Gastroesophageal sphincter (tissue), 4 donors: ENCODE data around the gene EGR4. TPM values are rescaled to one million over a fixed set of nuclear protein-coding genes. Genes with fewer than 3 reads are reported as not detected.

Experiments
- ATAC-seq: fragments of 150-250 bp; one replicate; pipeline ENCODE4 v1.9.1; 2016; ENCODE audit warnings: mild to moderate bottlenecking, moderate library complexity
- H3K27ac ChIP-seq, 4 donors: fragments of 200-600 bp; sonication (generic) in 3 of 4; 1 replicate in 3 of 4; 2 replicates in 1 of 4; pipeline ENCODE4 v1.5.1; 2016 to 2019
- H3K27me3 ChIP-seq: fragments of 200-600 bp; sonication (generic); one replicate; pipeline ENCODE4 v1.5.1; 2019
- H3K36me3 ChIP-seq, 2 donors: fragments of 200-600 bp; sonication (generic); one replicate each; pipeline ENCODE4 v1.5.1; 2019; ENCODE audit warnings: control low read depth in 1 of 2
- H3K4me1 ChIP-seq, 3 donors: fragments of 200-600 bp; sonication (generic); 1 replicate in 2 of 3; 2 replicates in 1 of 3; pipeline ENCODE4 v1.5.1; 2016 to 2019; ENCODE audit warnings: control low read depth in 2 of 3
- H3K4me3 ChIP-seq, 2 donors: fragments of 200-600 bp; sonication (generic); one replicate each; pipeline ENCODE4 v1.5.1; 2019; ENCODE audit warnings: mild to moderate bottlenecking in 1 of 2, moderate library complexity in 1 of 2
- H3K9me3 ChIP-seq, 3 donors: fragments of 200-600 bp; sonication (generic); one replicate each; pipeline ENCODE4 v1.5.1; 2017 to 2019; ENCODE audit warnings: control low read depth in 2 of 3
- EP300 ChIP-seq: sonication (generic); formaldehyde crosslinking; IDR thresholded peaks from one replicate; pipeline ENCODE4 v1.6.1; 2017; ENCODE audit warnings: antibody characterized with exemption, mild to moderate bottlenecking
- POLR2A ChIP-seq, 2 donors: fragments of 450-650 bp; IDR thresholded peaks; one replicate each; pipeline ENCODE4 v1.6.1; 2017; ENCODE audit warnings: antibody characterized with exemption in 2 of 2, mild to moderate bottlenecking in 2 of 2, moderate library complexity in 1 of 2
- POLR2AphosphoS5 ChIP-seq: sonication (generic); formaldehyde crosslinking; IDR thresholded peaks from one replicate; pipeline ENCODE4 v1.6.1; 2017; ENCODE audit warnings: antibody characterized with exemption
- WGBS, 2 donors: methylation state at CpG; one replicate each; pipeline ENCODE4 v1.1.5; 2018; ENCODE audit warnings: low coverage in 1 of 2; 5-methylcytosine and 5-hydroxymethylcytosine counted together
- total RNA-seq, 4 donors: library from RNA; depleted of rRNA; stranded (reverse); fragments of >200 nt; gene quantifications; one replicate each; pipeline ENCODE4 v1.1.0, GENCODE V29; 2016
- TF ChIP-seq, protein P1 (sequence below), 4 experiments: fragments of 200-600 bp in 2 of 4; fragments of 450-650 bp in 2 of 4; sonication (generic) in 1 of 4; IDR thresholded peaks; one replicate each; pipeline ENCODE4 v1.5.1; 2017 to 2019; ENCODE audit warnings: antibody characterized with exemption in 4 of 4, mild to moderate bottlenecking in 2 of 4, moderate library complexity in 2 of 4

The EGR4 gene
- total RNA-seq, 4 donors from 2014 or later, result not detected

DNA sequence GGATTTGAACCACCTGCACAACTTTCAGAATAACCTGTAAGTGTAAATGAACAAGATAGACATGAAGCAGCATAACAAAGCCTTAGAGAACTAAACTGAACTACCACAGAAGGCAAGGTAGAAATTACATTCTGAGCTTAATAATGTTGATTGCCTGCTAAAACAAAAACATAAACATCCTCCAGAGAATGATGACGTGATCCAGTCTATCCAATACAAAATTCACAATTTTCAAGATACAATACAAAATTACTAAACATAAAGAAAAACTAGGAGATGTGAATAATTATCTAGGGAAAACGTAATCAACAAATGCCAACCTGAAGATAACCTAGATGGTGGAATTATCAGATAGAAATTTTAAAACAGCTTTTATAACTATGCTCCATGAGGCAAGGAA is 40.7 kb upstream of the EGR4 start:
- Histone ChIP-seq H3K36me3 (no peaks in the 10 kb centered on the region), H3K4me3 (no peak overlapping the region), H3K27me3 (no peaks in the 10 kb centered on the region), H3K27ac (no peak overlapping the region), H3K9me3 (peaks cover 0 to 26% (median 4%) of the 10 kb centered on the region in 3 donors), H3K4me1 (no peaks in the 10 kb centered on the region)
- no peak for ATAC-seq
- no peak for TF ChIP-seq POLR2AphosphoS5
- TF ChIP-seq, protein P1, sequence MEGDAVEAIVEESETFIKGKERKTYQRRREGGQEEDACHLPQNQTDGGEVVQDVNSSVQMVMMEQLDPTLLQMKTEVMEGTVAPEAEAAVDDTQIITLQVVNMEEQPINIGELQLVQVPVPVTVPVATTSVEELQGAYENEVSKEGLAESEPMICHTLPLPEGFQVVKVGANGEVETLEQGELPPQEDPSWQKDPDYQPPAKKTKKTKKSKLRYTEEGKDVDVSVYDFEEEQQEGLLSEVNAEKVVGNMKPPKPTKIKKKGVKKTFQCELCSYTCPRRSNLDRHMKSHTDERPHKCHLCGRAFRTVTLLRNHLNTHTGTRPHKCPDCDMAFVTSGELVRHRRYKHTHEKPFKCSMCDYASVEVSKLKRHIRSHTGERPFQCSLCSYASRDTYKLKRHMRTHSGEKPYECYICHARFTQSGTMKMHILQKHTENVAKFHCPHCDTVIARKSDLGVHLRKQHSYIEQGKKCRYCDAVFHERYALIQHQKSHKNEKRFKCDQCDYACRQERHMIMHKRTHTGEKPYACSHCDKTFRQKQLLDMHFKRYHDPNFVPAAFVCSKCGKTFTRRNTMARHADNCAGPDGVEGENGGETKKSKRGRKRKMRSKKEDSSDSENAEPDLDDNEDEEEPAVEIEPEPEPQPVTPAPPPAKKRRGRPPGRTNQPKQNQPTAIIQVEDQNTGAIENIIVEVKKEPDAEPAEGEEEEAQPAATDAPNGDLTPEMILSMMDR (IDR thresholded peaks at IDR 0.05), result no peak
- TF ChIP-seq POLR2A (IDR thresholded peaks at IDR 0.05), result no peak
- no peak for TF ChIP-seq EP300
- WGBS, 2 donors, result 64 to 68% methylated on average over 2 of the region's 2 CpGs

DNA sequence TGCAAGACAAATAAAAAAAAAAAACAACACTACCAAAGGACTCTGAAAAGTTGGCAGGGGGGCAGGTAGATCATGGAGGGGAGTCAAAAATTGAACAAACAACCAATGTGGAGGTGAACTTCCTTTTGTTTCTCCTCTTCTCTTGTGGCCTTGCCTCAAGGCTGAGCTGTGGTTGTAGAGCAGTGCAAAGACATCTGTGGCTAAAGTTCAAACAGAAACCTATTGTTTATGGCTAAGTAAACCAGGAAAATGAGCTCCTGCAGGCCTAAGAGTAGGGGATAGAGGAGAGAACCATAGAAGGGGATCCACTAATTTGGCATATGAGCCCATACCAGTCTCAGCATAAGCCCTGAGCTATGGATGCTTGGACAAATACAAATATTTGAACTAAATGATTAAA is 40.2 kb upstream of the EGR4 start:
- Histone ChIP-seq H3K4me3 (no peak overlapping the region), H3K27ac (no peak overlapping the region), H3K9me3 (peaks cover 0 to 26% (median 4%) of the 10 kb centered on the region in 3 donors), H3K36me3 (no peaks in the 10 kb centered on the region), H3K4me1 (no peaks in the 10 kb centered on the region), H3K27me3 (peaks cover under 1% of the 10 kb centered on the region)
- no peak for ATAC-seq
- TF ChIP-seq POLR2AphosphoS5 (no peak), POLR2A (IDR thresholded peaks at IDR 0.05) (no peak), EP300 (no peak)
- TF ChIP-seq, protein P1 (IDR thresholded peaks at IDR 0.05), result no peak

DNA sequence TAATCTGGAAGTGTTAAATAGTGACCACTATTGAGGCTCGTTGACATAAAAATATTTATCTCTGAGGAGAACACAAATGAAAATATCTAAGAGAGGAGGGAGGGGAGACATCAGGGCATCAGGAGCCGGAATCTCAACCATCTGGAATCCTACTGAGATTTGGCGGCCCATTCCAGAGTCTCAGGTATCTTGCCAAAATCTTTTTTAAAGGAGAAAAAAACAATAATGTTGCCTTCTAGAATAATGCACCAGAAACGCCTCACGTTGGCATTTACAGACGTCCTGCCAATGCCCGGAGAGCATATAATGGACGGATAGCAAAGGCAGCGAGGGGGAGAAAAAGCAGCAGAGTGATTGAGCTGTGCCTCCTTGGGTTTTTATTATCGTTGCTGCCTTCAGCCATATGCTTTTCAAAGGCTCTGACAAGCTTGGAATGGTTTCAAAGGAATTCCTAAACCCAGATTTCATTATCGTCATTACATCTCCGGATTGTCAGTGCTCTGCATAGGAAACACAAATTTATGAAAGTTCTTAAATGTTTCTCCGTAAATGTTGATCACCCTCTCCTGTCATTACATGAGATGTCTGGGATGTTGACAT is 30.9 kb upstream of the EGR4 start:
- WGBS, 2 donors, result 34 to 52% methylated on average over 6 to 13 of the region's 13 CpGs
- TF ChIP-seq POLR2A (IDR thresholded peaks at IDR 0.05) (no peak), EP300 (no peak), POLR2AphosphoS5 (no peak)
- TF ChIP-seq, protein P1 (IDR thresholded peaks at IDR 0.05), result no peak
- Histone ChIP-seq H3K27ac (no peak overlapping the region), H3K9me3 (no peaks in the 10 kb centered on the region), H3K4me3 (no peak overlapping the region), H3K4me1 (no peaks in the 10 kb centered on the region), H3K36me3 (no peaks in the 10 kb centered on the region), H3K27me3 (peaks cover 47% of the 10 kb centered on the region)
- no peak for ATAC-seq

DNA sequence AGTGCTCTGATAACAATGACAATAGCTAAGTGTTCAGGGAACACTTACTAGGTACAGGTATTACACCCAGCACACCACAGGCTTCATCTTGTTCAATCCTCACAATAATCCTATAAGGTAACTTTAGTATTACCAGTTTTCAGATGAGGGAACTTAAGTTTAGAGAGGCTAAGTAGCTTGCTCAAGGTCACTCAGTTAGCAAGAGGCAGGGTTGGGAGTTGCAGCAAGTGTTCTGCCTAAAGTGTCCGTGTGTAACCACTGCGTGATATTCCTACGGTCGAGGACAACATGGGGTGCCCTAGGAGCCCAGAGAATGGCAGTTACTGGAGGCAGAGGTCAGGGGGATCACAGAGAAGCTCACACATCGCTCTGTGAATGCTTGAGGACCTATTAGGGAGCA is 30.2 kb upstream of the EGR4 start:
- H3K27ac ChIP-seq, result no peak overlapping the region
- TF ChIP-seq EP300 (no peak), POLR2A (IDR thresholded peaks at IDR 0.05) (no peak), POLR2AphosphoS5 (no peak)
- TF ChIP-seq, protein P1 (IDR thresholded peaks at IDR 0.05), result no peak
- peaks cover 46% of the 10 kb centered on the region for H3K27me3 ChIP-seq
- no peaks in the 10 kb centered on the region for H3K4me1 ChIP-seq
- no peak for ATAC-seq
- no peaks in the 10 kb centered on the region for H3K9me3 ChIP-seq
- no peaks in the 10 kb centered on the region for H3K36me3 ChIP-seq
- H3K4me3 ChIP-seq, result no peak overlapping the region
- WGBS, 2 donors, result 17 to 60% methylated on average over 1 of the region's 5 CpGs

DNA sequence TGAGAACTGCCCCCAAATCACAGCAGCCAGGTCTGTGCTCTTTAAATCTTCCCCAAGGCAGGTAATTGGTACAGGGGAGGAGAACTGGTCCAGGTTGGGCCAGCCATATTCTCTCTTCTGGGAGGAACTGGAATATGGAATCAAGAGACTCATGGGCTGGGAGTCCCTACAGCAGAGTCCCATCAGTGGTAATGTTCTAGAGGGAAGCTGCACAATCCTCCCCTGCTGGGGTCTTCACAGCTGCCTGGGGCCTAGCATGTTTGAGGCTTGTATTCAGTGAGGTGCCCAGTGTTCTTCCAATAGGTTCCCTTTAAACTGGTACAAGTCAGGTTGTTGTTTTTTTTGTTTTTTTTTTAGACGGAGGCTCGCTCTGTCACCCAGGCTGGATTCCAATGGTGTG is 21.1 kb upstream of the EGR4 start:
- no peak overlapping the region for H3K27ac ChIP-seq
- no peak overlapping the region for H3K4me3 ChIP-seq
- WGBS, 2 donors, result 83% methylated on average over 2 of the region's 2 CpGs; no CpG with 5 or more reads in 1 of the 2 donors
- ATAC-seq, result no peak
- no peaks in the 10 kb centered on the region for H3K4me1 ChIP-seq
- no peaks in the 10 kb centered on the region for H3K36me3 ChIP-seq
- peaks cover 25% of the 10 kb centered on the region for H3K27me3 ChIP-seq
- no peak for TF ChIP-seq POLR2AphosphoS5
- no peak for TF ChIP-seq EP300
- no peak for TF ChIP-seq POLR2A (IDR thresholded peaks at IDR 0.05)
- TF ChIP-seq, protein P1 (IDR thresholded peaks at IDR 0.05), result no peak
- no peaks in the 10 kb centered on the region for H3K9me3 ChIP-seq
